HG03039 (cell line): ENCODE data around the gene OTUD7B.
"Not testable (repeated sequence)": the region's sequence is repeated elsewhere in the genome, so short reads cannot be mapped to it uniquely, and the experiment has no call there.

Source experiments
- ATAC-seq: cut with Tn5 transposase; IDR thresholded peaks from one replicate; pipeline ENCODE4 v1.9.1; 2021; ENCODE audit warnings: mild to moderate bottlenecking, moderate library complexity; ENCODE audit not compliant: unreplicated experiment

The OTUD7B gene

GRCh38 chr1:149962039-149962647, 48.4 kb downstream of the OTUD7B start:
- no peak for ATAC-seq

- ATAC-seq = not testable (repeated sequence)
Measured at GRCh38 chr1:149957548-149957947, 53.0 kb downstream of the OTUD7B start.

GRCh38 chr1:149949911-149950310, 60.6 kb downstream of the OTUD7B start:
- ATAC-seq = no peak

- no peak for ATAC-seq
Measured at GRCh38 chr1:149945206-149945605, 65.3 kb downstream of the OTUD7B start.

GRCh38 chr1:149942885-149943284, 67.6 kb downstream of the OTUD7B start:
- ATAC-seq = no peak

GRCh38 chr1:149942207-149942606, 68.3 kb downstream of the OTUD7B start:
- ATAC-seq = no peak

GRCh38 chr1:149940427-149940826, 70.1 kb downstream of the OTUD7B start:
- no peak for ATAC-seq

GRCh38 chr1:149938668-149939003, 71.9 kb downstream of the OTUD7B start:
- ATAC-seq = not testable (repeated sequence)

GRCh38 chr1:149937759-149938158, 72.8 kb downstream of the OTUD7B start:
- no peak for ATAC-seq

GRCh38 chr1:149936992-149937705, 73.4 kb downstream of the OTUD7B start:
- ATAC-seq = no peak

- ATAC-seq = no peak
Measured at GRCh38 chr1:149936170-149936991, 74.1 kb downstream of the OTUD7B start, which contains the start of gene MTMR11. TSS of gene MTMR11 (minus strand) at chr1:149936879. CDS start at chr1:149936647, 232 bp downstream.

GRCh38 chr1:149934356-149934755, 76.2 kb downstream of the OTUD7B start:
- ATAC-seq = no peak

GRCh38 chr1:149933208-149933607, 77.3 kb downstream of the OTUD7B start:
- ATAC-seq = no peak

- ATAC-seq = no peak
Measured at GRCh38 chr1:149932474-149932873, 78.1 kb downstream of the OTUD7B start.

- no peak for ATAC-seq
Measured at GRCh38 chr1:149931212-149931790, 79.2 kb downstream of the OTUD7B start.

- ATAC-seq = no peak
Measured at GRCh38 chr1:149929856-149930255, 80.7 kb downstream of the OTUD7B start.

GRCh38 chr1:149928401-149928724, 82.2 kb downstream of the OTUD7B start:
- ATAC-seq = no peak

GRCh38 chr1:149927563-149928400, 82.7 kb downstream of the OTUD7B start, which contains the start of gene SF3B4:
TSS of gene SF3B4 (minus strand) at chr1:149927803. CDS start at chr1:149927759, 44 bp downstream.
- peak; percentile 80 for ATAC-seq

GRCh38 chr1:149927056-149927562, 83.4 kb downstream of the OTUD7B start:
- ATAC-seq = no peak

- no peak for ATAC-seq
Measured at GRCh38 chr1:149926296-149926695, 84.2 kb downstream of the OTUD7B start.
